SKM-1 (cell line): ENCODE results near the gene PHF11.
A peak's percentile ranks its signal among the peaks of the same experiment; 100 is the strongest.
"Not testable (repeated sequence)": the region's sequence is repeated elsewhere in the genome, so short reads cannot be mapped to it uniquely, and the experiment has no call there.

Experiments used
- DNase-seq: peaks from one replicate; lab custom pipeline; 2025; ENCODE audit not compliant: unreplicated experiment; lab: John Stamatoyannopoulos, UW

PHF11 gene

DNA sequence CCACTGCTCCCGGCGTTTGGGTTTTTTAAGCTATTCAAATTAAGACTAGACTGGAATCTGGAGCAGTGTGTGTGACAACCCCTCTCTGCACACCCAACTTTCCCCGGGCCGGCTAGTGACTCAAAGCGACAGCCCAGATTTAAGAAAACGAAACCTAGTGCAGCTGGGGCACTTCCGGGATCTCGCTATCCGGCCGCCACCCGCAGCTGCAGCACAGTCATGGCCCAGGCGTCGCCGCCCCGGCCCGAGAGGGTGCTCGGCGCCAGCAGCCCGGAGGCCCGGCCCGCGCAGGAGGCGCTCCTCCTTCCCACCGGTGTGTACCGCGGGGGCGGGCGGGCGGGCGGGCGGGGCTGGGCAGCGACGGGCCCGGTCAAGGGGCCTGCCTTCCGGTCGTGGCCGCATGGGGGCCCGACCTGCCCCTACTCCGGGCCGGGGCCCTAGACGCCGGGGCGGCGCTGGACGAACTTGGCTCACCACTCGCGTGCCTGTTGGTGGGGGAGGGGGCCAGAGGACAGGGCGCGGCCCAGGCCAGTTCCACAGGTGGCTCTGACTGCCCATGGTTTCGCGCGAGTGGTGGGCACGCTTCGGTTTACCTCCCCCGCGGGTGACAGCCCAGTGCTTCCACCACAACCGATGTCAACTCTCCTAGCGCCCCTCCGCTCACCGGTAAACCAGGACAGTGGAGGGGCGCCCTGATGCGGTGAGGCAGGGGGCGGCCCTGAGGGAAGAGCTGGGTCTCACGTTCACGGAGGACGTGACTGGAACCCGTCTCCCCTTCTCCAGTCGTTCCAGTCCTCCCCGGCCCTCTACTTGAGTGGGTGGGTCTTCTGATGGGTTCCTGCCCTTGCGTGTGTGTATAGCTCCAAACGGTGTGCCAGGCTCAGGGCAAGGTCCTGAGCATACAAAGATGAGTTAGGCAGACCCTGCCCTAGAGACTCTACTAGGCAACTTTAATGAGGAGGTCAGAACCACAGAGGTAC lies at the start of gene PHF11:
PHF11 (plus strand) TSS at position 171 of the 980 bp plus-strand sequence; CDS start at position 220, 49 bp downstream.
- peak; percentile 37 for DNase-seq

DNA sequence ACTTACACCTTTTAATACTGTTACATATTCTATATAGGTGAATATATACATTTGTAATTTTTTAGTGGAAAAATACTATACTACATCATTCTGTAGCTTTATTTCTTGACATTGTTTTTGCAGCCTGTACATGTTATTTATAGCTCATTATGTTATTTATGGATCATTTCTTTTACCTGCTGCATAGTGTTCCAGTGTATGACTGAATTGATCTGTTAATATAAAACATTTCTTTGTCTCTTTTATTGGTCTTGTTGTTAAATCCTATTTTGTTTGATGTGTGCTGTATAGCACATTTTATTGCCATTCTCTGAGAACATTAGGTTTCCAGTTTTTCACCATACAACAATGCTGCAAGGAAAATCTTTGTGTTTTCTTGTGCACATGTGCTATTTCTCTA lies 49.3 kb upstream of the PHF11 start:
- DNase-seq = no peak

GRCh38 chr13:49448753-49449152 lies 47.0 kb upstream of the PHF11 start:
- no peak for DNase-seq

GRCh38 chr13:49450105-49450819 lies 45.5 kb upstream of the PHF11 start:
- DNase-seq = peak; percentile 36

GRCh38 chr13:49452725-49453457 lies 42.9 kb upstream of the PHF11 start:
- DNase-seq = no peak

- DNase-seq = no peak
These were observed 42.3 kb upstream of the PHF11 start for GRCh38 chr13:49453465-49453864.

- DNase-seq = no peak
These were observed 41.3 kb upstream of the PHF11 start for GRCh38 chr13:49454388-49455006.

DNA sequence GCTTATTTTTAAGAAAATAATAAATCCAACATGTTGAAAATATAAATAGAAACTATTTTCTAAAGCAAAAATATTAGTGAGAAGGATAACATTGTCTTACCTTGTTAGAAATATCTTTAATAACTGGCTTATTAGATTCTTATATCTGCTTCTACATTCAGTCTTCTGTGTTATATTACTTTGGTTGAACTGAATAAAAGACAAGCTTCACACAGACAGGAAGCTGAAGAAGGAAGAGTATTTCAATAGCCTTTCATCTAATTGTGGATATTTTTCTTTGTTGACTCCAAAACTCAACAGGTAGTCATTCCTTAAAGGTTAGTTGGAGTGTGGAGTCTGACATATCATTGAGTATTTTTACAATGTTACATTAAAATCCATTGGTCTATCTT lies 40.8 kb upstream of the PHF11 start:
- no peak for DNase-seq

DNA sequence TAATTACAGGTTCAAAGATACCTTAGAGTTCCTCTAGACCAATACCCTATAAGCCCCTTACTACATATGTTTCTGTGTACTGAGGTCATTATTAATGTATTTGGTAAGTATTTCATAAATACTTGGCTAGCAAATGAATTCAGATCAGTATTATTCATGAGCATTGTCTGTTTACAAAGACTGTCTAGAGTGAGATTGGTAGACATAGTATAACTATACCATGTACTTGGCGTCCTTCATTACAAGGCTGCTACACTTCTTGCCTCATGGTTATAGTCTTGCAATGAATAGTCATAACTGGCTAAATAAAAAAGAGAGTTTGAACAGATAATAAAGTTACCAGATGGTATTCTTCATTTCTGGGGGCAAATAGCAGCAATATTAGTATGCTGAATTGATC lies 39.6 kb upstream of the PHF11 start:
- DNase-seq = no peak

DNA sequence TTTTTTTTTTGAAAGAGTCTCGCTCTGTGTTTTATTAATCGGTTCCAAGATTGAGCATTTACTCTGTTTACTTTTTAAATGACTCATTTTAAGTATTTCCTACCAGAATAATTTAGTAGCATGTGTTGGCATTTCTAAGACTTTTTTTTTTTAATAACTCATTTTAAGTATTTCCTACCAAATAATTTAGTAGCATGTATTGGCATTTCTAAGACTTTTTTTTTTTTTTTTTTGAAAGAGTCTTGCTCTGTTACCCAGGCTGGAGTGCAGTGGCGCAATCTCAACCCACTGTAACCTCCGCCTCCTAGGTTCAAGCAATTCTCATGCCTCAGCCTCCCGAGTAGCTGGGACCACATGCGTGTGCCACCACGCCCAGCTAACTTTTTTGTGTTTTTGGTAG lies 38.5 kb upstream of the PHF11 start:
- DNase-seq = no peak

GRCh38 chr13:49459580-49459979 lies 36.2 kb upstream of the PHF11 start:
- no peak for DNase-seq

DNA sequence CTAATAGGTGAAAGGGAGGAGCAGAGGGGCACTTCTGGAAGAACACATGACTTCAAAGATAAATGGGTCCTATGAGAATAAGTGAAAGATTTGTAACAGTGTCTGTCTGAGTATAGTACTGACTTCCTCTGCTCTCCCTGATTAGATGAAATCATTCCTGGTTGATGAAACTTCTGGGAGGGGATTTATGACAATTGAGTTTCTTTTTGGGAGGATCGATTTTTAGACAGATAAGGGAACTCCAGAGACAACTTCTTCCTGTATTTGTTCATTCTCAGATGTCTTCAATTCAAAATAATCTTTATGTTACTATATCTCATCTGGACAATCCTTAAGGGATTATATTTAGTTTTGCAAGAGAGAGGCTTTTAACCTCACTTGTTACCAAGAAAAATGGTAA lies 31.7 kb upstream of the PHF11 start:
- DNase-seq = no peak

GRCh38 chr13:49464621-49465325 lies 31.0 kb upstream of the PHF11 start:
- DNase-seq = no peak

GRCh38 chr13:49466292-49466838 lies 29.4 kb upstream of the PHF11 start:
- no peak for DNase-seq

DNA sequence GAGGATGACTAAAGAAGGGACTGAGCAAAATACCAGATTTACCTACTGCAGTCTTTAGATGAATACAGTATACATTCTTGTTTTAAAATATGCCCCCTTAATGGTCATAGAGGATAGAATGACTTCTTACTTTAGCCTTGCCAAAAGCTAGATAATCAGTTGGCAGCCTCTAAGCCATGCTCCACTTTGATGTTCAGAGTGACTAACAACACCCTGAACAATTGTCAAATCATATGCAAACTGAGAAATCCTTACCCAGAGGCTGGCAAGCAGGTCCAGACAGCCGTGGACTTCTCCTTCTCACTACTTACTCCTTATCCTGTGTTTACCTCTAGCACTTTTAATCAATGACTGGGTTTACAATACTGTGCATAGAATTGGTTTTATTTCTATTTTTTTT lies 23.6 kb upstream of the PHF11 start:
- no peak for DNase-seq

DNA sequence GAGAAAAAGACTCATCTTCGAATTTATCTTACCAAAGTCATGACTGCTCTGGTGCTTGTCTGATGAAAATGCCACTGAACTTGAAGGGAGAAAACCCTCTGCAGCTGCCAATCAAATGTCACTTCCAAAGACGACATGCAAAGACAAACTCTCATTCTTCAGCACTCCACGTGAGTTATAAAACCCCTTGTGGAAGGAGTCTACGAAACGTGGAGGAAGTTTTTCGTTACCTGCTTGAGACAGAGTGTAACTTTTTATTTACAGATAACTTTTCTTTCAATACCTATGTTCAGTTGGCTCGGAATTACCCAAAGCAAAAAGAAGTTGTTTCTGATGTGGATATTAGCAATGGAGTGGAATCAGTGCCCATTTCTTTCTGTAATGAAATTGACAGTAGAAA lies 19.2 kb upstream of the PHF11 start:
- DNase-seq = no peak

DNA sequence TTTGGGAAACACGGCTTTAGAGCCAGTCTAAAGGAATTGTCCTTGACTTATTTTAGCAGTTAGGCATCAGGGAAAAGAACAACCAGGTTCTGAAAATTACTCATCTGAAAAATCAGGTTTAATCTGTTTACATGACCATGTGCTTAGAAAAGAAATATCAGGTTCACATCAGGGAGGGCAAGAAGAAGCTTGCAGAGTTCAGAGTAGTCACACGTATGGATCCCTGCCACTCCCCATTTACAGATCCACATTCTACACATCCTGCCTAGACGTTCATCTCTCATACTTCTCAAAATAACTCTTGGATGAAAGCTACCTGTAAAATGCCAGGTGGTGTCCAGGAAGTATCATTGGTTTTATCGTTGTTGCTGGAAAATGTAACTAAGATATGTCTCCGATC lies 14.0 kb upstream of the PHF11 start:
- no peak for DNase-seq

DNA sequence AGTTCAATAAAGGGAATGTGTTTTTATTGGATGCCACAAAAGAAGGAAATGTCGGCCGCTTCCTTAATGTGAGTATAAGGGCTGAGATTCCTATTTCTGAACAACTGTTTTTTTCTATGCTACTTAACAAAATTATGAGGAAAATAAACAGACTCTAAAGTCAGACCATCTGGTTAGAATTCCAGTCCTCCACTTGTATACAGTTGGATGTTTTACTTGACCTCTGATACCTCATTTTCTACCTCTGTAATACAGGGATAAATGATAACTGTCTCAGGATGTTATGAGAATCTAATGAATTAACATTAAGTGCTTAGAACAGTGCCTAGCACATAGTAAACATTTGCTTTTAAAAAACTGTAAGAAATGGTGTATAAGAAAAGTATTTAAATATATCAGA lies 7.2 kb upstream of the PHF11 start:
- no peak for DNase-seq

GRCh38 chr13:49494645-49495044 lies 1.1 kb upstream of the PHF11 start:
- peak; percentile 43 for DNase-seq

DNA sequence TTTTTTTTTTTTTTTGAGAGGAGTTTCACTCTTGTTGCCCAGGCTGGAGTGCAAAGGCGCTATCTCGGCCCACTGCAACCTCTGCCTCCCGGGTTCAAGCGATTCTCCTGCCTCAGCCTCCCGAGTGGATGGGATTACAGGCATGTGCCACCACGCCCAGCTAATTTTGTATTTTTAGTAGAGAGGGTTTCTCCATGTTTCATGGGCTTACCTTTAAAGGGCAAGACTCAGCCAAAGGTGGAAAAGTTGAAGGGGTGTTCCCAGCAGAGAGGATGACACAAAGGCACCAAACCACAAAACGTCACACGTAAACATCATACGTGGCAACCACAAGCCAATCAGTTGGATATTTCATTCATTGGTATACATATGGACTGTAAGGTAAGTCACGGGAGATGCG lies 1.1 kb downstream of the PHF11 start:
- not testable (repeated sequence) for DNase-seq
